Medulla oblongata (tissue), 1 donor: ENCODE measurements around the gene KCNQ1.
A peak's percentile ranks its signal among the peaks of the same experiment; 100 is the strongest.

Source experiments
- DNase-seq: peaks from one replicate; pipeline ENCODE4 v3.0.0-alpha.2; 2015; ENCODE audit errors: extremely low spot score

The KCNQ1 gene

DNA sequence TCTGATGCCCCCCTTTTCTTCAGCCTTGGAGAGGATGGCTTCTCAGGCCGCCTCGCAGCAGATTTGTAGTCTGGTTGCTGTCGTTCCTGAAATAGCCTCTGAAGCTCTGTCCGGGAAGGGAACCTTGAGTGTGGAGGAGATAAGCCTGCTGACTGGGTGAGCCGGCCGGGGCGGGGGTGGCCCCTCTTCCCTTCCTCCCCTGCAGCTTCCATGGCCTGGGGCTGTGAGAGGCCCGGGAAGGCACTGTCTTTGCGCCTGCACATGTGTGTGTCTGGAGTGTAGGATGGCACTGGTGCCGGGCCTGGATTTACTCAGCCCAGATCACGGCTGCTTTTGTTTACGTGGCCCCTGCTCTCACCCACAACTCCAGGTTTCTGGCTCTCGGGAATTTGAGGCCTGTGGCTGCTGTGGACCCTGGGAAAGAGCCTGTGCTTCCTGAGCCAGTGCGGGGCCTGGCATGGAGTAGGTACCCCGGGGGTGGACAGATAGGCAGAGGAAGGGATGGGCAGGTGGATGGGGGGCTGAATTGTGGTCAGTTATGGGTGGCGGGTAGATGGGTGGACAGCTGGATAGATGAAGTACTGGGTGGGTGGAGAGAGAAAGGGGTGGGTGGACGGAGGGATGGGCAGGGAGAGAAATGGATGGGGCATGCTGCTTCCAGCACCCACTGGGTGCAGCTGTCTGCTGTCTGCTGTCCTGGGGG lies 16.6 kb downstream of the KCNQ1 start:
- DNase-seq = no peak

DNA sequence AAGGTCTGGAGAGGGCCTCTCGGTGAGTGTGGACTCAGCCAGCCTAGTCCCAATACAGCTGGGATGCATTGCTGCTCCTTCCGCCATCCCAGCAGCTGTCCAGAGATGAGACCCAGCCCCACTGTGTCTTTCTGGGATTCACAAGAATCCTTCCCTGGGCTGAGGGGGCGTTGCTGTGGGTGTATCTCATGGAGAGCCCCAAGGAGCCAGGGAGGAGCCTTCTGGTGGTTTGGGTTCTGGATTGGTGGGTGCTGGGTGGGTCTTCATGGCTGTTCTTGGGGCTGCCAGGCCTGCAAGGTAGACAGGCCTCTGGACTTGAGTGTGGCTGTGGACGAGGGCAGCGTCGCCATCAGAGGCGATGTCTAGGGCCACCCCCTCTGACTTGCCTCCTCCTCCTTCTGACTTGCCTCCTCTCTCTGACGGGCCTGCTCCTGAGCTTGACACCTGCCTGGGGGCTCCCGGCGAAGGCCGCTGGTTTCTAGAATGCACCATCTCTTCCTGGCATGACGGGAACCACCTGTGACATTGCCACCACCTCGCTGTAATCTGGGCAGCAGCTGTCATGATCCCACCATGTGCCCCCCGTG lies 17.2 kb downstream of the KCNQ1 start:
- DNase-seq = no peak

DNA sequence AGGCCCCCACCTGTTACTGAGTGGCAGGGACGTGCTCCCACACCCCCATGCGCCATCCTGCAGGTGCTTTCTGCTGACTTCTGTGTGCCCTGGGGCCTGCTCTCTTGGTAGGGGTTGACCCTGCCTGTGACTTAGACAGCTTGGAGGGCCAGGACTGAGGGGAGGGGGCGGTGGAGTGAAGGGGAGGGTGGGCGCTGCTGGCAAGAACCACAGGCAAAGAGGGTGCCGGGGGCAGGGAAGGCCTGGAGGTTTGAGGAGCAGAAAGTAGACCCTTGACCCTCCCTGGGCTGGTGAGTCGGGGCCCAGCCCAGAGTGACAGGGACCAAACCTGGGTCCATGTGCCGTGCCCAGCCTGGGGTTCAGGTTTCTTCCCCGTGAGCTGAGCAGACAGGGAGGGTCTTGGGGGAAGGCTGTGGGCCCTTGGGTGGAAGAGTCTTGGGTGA lies 17.8 kb downstream of the KCNQ1 start:
- no peak for DNase-seq

DNA sequence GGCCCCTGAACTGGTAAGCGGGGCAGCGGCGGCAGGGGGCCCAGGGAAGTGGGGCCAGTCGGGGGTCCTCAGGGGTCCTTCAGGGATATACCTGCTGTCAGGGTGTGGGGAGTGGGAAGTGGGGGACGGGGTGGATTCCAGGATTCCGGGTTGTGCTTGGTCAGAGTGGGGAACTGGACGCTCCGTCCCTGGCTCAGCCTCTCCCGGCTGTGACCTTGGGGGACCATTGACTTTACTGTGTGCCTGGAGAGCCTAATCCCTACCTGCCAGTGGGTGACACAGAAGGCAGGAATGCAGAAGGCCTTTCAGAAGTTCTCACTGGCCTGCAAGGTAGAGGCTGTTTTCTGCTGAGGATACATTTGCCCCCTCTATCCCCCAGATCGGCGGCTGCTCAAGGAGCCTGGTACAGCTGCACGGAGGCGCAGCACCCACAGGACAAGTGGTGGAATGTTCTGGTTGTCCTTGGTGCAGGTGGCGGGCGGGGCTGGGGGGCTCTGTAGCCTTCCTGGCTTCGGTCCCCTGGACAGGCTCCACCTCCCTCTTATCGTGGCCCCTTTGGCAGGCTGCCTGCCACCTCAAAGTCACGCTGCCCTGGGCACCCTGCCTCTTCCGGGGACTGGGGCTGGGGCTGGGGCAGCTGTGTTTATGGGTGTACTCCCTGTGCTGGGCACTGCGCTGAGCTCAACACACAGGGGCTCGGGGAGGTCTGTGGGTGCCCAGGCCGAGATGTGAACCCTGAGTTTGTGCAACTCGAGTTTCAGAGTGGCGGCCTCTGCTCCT lies 18.4 kb downstream of the KCNQ1 start:
- DNase-seq = no peak

DNA sequence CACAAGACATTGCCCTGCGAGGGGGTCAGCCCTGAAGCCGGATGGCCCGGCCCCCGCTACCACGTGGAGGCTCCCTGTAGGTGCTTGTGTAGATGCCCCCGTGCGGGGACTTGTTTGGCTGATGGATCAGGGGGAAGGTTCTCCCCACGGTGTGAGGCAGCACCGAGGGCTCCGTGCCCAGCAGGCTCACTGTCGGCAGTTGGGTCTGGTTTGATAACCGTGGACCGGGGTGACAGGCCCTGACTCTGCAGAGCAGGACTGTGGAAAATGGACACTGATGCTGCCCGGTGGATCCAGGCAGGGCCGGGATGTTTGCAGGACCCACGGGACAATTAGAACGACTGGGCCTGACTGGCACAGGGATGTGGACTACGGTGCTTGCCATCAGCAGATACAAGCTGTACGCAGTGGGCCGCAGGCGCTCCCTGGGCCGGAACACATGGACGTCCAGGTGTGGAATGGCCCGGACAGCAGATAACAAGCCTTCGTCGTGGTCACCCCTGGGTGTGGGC lies 19.0 kb downstream of the KCNQ1 start:
- DNase-seq = no peak

DNA sequence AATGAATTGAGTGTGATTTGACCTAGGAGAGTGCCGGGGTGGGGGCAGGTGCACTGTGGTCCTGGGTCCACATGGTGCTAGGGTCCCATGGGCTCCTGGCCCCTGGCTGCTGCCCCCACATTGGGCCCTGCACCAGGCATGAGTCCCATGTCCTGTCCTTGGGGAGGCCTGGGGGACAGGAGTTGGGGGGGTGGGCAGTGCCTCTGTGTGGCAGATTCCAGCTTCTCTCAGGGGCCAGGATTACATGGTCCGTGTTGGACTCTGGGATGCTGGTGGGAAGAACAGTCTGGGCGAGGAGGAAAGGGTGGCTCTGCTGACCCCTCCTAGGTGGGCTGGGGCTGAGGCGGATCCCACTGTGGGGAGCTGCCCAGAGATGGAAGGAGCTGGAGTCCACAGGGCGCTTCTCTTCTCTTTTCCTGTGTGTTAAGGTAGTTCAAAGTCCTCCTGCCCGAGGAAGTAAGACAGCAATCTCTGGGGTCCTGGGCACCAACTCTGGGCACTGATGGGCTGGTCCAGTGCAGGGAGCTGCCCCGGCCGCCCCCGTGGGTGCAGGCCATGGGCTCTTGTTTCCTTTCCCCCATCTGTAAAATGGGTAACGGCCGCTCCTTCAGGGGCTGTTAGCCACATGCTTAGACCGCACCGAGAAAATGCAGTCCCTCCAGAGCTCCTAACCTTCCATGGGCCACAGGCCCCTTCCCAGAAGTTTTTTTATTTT lies 19.8 kb downstream of the KCNQ1 start:
- no peak for DNase-seq

DNA sequence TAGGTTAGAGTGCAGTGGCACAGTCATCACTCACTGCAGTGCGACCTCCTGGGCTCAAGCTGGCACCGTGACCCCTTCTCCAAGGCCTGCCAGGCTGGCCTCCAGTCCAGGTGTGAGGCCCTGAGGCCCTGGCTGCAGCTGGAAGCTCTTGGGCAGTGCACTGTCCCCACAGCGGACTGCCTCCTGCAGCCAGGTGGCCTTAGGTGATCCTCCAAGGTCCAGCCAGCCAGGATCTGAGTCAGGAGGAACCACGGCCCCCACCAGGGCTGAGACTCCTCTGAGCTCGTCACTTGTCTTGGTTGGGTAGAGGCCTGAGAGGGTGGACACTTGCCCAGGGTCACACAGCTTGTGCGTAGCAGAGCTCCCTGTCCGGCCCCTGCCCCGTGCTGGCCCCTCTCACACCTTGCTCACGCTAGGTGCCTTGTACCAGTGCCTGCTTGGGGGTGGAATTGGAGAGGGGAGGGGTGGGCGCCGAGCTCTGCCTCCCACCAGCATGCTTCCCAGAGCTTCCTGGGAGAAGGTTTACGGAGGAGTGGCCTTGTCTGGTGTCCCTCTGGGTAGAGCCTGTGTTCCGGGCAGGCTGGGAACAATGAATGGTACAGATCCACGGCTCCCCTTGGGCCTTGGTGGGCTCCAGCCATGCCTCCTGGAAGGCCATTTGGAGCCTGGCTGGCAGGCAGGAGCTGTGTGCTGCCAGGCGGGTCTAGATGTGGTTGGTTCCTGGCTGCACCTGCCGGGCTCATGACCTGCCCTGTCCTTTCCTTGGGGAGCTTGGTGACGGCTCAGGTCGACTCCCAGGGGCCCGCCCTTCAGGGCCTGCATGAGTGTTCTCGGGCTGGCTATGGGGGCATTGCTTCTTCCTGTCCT lies 20.6 kb downstream of the KCNQ1 start:
- DNase-seq = no peak

DNA sequence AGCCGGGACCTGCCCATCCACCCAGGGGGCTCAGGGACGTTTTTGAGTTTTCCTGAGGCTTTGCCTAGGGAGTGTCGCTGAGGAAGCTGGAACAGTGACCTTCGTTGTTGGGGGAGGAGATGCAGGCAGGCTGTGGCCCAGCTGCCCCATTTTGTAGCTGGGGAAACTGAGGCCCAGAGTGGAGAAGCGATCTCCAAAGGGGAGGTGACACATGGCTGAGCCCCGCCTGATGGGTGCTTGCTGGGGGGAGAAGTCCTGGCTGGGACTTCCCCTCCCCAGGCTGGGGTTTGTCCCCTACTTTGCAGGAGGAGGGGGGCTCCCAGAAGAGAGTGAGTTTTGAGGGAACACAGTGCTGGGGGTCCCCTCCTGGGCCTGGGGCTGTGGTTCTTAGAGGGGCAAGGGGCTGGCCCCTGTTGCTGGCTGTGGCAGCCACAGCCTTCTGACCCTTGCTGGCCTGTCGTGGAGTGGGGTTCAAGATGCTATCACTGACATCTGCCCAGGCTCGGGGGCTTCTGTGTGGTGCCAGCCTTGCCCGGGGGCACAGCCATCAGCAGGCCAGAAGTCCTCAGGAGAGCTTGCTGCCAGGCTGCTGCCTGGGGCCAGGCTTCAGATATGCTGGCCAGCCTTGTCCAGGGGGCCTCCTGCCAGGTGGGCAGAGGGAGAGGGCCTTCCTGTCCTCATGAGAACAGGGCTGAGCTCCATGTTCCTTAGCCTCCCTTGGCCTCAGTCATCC lies 21.4 kb downstream of the KCNQ1 start:
- DNase-seq = no peak

DNA sequence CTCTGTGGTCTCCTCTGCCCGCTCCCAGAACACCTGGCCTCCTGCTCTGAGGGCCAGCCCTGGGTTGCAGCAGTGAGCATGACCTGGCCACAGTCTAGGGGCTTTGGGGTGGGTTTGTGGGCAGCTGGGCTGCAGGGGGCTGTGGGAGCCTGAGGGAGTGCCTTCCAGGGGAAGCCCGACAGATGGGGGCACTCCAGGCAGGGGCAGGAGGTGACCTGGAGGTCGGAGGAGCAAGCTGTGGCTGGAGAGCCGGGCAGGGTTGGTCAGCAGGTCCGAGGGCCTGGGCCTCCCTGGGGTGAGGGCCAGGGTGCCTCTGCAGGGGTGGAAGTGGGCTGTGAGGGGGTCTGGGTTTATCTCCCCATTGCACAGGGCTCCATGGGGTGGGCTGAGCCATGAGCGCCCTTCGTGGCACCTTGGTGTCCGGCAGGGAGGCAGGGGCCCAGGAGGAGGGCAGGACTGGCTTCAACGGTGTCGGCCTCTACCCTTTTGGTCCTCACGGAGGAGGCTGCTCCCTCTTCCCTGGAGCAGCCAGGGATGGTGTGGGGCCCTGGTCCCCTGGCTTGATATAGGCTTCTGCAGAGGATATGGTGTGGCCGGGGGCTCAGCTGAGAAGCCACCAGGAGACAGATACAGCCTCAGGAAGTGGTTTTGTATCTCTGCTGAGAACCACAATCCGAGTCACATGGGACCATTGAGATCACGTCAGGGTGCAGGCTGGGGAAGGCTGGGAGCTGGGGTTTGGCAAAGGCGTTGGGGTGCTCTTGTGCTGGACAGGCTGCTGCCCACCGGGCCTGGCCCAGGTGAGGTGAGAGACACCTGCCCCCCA lies 22.3 kb downstream of the KCNQ1 start:
- peak; percentile 40 for DNase-seq

DNA sequence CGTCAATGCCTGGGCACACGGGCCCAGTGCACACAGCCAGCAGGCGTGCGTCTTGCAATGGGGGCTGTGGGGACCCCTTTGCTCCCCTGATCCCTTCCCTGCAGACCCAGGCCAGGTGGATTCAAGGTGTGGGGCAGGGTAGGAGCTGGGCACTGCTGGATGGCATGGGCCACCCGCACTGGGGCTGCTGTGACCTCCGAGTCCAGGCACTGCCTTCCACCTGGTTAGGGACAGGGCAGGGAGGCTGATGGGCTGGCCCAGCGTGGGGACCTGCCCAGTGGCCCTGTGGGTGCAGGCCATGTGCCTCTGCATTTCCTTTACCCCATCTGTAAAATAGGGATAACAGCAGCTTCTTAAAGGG lies 22.9 kb downstream of the KCNQ1 start:
- no peak for DNase-seq

DNA sequence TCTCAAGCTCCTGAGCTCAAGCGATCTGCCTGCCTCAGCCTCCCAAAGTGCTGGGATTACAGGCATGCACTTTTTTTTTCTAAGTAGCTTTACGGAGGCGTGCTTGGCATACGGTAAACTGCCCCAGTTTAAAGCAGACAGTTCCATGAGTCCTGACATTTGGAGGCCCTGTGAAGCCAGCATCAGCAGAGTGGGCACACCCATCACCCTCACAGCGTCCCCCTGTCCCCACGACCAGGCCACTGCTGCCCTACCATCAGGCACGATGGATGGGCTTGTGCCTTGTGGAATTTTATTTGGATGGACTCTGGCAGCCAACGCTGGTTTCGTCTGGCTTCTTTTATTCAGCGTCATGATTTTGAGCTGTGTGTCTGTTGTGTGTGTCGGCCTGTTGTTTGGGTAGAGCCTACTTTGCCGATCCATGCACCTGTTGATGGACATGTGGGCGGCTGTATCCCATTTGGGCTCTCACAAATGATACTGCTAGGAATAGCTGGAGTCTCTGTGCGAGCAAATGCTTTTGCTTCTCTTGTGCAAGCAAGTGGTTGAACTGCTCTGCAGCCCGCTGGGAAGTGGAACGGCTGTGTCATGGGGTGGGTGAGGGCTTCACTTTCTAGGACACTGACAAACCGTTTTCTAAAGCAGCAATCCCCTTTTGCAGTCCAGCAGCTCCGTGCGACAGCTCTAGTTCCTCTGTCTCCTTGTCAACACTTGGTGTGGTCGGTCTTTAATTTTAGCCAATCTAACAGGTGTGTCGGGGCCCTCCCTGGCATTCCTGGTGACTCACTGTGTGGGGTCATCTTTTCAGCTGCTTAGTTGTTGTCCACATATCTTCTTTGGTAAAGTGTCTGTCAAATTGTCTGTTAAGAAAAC lies 23.8 kb downstream of the KCNQ1 start:
- DNase-seq = no peak

DNA sequence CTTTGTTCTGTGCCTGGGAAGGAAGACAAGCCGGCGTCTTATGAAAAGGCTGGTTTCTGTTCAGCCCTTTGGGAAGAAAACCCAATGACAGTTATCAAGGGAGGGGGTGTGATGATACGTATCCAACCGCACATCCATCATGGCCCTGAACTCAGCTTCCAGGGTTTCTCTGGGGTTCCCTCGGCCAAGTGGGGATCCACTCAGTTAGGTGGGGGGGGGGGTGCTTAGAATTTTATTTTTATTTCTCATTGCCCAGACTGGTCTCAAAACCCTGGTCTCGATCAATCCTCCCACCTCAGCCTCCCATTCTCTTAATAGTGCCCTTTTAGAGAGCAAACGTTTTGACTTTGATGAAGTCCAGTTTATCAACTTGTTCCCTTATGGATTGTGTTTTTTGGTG lies 25.7 kb downstream of the KCNQ1 start:
- no peak for DNase-seq

DNA sequence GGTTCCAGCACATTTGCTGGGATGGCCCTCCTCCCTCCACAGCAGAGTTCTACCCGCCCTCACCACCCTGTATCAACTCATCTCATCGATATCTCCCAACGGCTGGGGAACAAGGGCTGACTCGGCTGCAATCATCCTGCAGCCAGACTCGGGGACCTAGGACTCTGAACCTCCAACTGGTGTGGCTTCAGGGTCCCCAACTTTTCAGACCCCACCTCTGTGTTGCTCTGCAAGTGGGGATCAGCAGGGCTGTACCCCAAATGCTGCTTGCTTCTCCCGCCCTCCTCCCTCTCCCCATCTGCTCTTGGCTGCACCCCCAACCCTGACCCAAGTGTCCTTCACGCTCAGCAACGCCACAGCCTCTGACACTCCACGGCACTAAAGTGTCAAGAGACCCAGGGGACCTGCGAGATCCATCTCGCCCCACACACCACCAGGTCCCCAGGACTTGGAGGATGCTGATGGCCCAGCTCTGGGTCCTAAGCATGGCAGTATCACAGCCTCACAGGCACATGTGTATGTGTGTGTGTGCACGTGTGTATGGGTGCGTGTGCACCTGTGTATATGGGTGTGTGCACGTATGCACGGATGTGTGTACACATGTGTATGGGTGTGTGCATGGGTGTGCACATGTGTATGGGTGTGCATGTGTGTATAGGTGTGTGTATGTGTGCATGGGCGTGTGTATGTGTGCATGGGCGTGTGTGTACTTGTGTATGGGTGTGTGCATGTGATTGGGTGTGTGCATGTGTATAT lies 26.4 kb downstream of the KCNQ1 start:
- no peak for DNase-seq

DNA sequence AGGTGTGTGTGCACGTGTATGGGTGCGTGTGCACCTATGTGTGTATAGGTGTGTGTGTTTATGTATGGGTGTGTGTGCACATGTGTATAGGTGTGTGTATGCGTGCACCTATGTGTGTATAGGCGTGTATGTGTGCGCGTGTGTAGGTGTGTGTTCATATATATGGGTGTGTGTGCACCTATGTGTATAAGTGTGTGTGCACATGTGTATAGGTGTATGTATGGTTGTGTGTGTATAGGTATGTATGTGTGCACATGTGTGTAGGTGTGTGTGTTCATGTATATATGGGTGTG lies 26.9 kb downstream of the KCNQ1 start:
- DNase-seq = no peak

DNA sequence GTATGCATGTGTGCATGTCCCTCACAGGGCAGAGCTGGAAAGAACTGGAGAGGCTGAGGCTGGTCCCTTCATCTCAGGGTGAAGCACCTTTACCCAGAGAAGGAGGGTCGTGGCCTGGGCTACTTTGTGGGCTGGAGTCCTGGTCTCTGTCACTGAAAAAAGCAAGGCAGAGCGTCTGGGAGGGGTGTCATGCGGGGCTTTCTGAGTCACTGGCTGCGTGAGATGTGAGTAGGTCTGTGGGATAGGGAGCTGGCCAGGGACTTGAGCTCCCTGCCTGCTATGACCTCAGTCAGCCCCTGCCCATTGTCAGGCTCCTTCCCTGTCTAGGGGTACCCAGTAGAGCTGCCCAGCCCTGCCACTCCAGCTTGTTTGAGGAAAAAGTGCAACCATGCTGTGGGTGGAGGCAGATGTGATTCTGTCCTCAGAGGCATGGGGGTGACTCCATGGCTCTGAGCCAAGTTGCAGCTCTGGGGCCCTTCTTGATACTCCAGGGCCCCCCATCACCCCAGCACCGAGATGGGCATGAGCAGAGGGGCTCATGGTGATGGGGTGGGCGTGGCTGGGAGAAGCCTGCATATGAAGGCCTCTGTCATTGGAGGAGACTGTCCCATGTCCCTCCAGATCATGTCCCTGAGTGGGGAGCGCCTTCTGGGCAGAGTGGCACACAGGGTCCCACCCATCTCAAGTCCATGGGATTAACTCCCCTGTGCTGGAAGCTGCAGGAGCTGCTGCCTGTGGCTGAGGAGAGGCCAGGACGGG lies 27.8 kb downstream of the KCNQ1 start:
- DNase-seq = no peak

DNA sequence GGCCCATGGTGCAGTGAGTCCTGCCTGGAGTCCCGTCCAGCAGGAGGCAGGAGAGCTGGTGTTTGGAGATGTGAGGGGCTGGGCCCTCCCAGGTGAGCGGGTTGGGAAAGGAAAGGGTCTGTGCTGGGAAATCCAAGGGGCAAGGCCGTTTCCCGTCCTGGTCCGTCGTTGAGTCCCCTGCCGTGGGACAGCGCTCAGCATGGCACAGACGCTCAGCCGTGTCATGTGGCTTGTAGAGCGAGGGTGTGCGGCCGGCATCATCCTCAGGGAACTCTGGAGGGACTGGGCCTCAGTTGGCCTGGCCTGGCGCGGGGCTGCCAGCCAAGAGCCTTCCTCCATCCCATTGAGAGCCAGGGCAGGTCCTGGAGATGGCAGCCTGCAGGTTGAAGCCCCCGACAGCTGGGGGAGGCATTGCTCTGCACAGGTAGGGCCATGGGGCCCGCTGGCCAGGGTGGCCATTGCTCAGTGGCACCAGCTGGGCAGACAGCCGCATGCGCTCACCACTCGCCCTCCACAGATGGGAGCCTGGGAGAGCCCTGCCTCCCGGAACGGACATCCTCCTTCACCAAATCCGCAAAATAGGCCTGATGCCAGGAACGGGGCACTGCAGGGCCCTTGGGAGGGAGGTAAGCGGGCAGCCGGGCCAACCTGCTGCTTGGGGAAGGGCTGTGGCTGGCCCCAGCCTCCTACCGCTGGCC lies 28.7 kb downstream of the KCNQ1 start:
- no peak for DNase-seq
